Heart right ventricle (tissue), 16 donors: ENCODE measurements around the gene PRC1. TPM values are rescaled to one million over a fixed set of nuclear protein-coding genes. Genes with fewer than 3 reads are reported as not detected.
A peak's percentile ranks its signal among the peaks of the same experiment; 100 is the strongest.

Experiments
- ATAC-seq, 8 donors: fragments of 200-7000 bp; cut with Tn5 transposase; one replicate each; pipeline ENCODE4 v1.9.1; 2020; ENCODE audit warnings: mild to moderate bottlenecking in 8 of 8, moderate library complexity in 8 of 8, moderate number of reproducible peaks in 1 of 8
- DNase-seq, 2 donors: peaks; one replicate each; pipeline ENCODE4 v3.0.0-alpha.2; 2020
- H3K27ac ChIP-seq, 10 donors: fragments of 200-600 bp; sonication (generic) in 2 of 10; one replicate each; pipeline versions ENCODE4 v1.5.0 to v1.8.0; 2020 to 2022; ENCODE audit warnings: mild to moderate bottlenecking in 3 of 10
- H3K27me3 ChIP-seq, 7 donors: fragments of 200-600 bp; one replicate each; pipeline ENCODE4 v1.8.0; 2021 to 2022; ENCODE audit warnings: mild to moderate bottlenecking in 2 of 7
- H3K36me3 ChIP-seq, 9 donors: fragments of 200-600 bp; sonication (generic) in 1 of 9; one replicate each; pipeline versions ENCODE4 v1.5.0 to v1.8.0; 2020 to 2022; ENCODE audit warnings: mild to moderate bottlenecking in 2 of 9
- H3K4me1 ChIP-seq, 9 donors: fragments of 200-600 bp; sonication (generic) in 1 of 9; one replicate each; pipeline versions ENCODE4 v1.5.0 to v1.8.0; 2020 to 2022; ENCODE audit warnings: mild to moderate bottlenecking in 4 of 9
- H3K4me3 ChIP-seq, 10 donors: fragments of 200-600 bp; sonication (generic) in 2 of 10; one replicate each; pipeline versions ENCODE4 v1.5.0 to v1.8.0; 2020 to 2022; ENCODE audit warnings: mild to moderate bottlenecking in 7 of 10, moderate library complexity in 2 of 10
- H3K9me3 ChIP-seq, 11 donors: fragments of 200-600 bp in 10 of 11; sonication (generic) in 2 of 11; one replicate each; pipeline versions ENCODE4 v1.5.0 to v1.8.0; 2013 to 2022; ENCODE audit warnings: mild to moderate bottlenecking in 2 of 11, control low read depth in 1 of 11, moderate library complexity in 1 of 11
- WGBS, 2 donors: extraction: QIAGEN DNeasy Blood & Tissue Kit; methylation state at CpG; one replicate each; pipeline ENCODE4 v1.1.7; 2013; ENCODE audit warnings: inconsistent platforms in 1 of 2; 5-methylcytosine and 5-hydroxymethylcytosine counted together
- intact Hi-C, 10 donors: fragments of 100-400 bp; cut with DNase I; formaldehyde crosslinking; loops; one replicate each; pipeline versions ENCODE4 v1.11.1 to v1.14.2; 2022
- polyA plus RNA-seq, 2 donors: library from polyadenylated mRNA; stranded (reverse); fragments of 200-250 nt; gene quantifications; one replicate each; pipeline ENCODE4 v1.2.3, GENCODE V29; 2013
- total RNA-seq, 10 donors: library from RNA; stranded (reverse); fragmentation: NEBNext Ultra II Directional in 3 of 10; extraction: Animal tissue kit (Norgen Biotek cat#: 25700) in 3 of 10; gene quantifications; one replicate each; pipeline versions ENCODE4 v1.2.1 to v1.2.4, GENCODE V29; 2021 to 2023
- TF ChIP-seq, protein P1 (sequence below), 9 donors: fragments of 200-600 bp; sonication (generic) in 2 of 9; IDR thresholded peaks; one replicate each; pipeline versions ENCODE4 v1.5.0 to v1.8.0; 2021 to 2022; ENCODE audit warnings: antibody characterized with exemption in 9 of 9, mild to moderate bottlenecking in 5 of 9, moderate library complexity in 1 of 9
- donor health status: Arrhythmogenic right ventricular cardiomyopathy.
- donor health status: ischemic (EF 13 %, LVEDD 7.1; RV severe dilation, severe dysfunction).
- donor health status: healthy with polysubstance abuse.
- donor health status: DM: no; HTN: yes; CAD: no.
- donor health status: DM: no; HTN: no; CAD: no.
- donor health status: ischemic (EF 25% LVEDD 6.9; RV normal size, moderate dysfunction).
- donor health status: ischemic (EF 25% LVEDD 5.7; RV mildly dilated, moderate dysfunction).
- donor health status: healthy.
- donor health status: DM: yes; HTN: yes; CAD: no.
- donor health status: Ischemic cardiomyopathy.
- donor health status: ischemic (EF 35%, LVEDD 5.7; RV mildly dilated, moderate dysfunction).
- donor health status: nonischemic (EF 11% LVEDD 7.7; RV severe dilation, severe dysfunction).
- donor health status: DM: yes; HTN: yes; CAD: no.
- donor health status: PGD.
- donor health status: ischemic (EF 29% LVEDD 5.4; RV normal size, mild dysfunction).
- donor health status: nonischemic (EF 23%, LVEDD 6.1; RV moderate dilation, normal function).

PRC1 gene
- total and polyA plus RNA-seq, 12 donors = 2.1 to 16.2 (median 4.6) TPM

DNA sequence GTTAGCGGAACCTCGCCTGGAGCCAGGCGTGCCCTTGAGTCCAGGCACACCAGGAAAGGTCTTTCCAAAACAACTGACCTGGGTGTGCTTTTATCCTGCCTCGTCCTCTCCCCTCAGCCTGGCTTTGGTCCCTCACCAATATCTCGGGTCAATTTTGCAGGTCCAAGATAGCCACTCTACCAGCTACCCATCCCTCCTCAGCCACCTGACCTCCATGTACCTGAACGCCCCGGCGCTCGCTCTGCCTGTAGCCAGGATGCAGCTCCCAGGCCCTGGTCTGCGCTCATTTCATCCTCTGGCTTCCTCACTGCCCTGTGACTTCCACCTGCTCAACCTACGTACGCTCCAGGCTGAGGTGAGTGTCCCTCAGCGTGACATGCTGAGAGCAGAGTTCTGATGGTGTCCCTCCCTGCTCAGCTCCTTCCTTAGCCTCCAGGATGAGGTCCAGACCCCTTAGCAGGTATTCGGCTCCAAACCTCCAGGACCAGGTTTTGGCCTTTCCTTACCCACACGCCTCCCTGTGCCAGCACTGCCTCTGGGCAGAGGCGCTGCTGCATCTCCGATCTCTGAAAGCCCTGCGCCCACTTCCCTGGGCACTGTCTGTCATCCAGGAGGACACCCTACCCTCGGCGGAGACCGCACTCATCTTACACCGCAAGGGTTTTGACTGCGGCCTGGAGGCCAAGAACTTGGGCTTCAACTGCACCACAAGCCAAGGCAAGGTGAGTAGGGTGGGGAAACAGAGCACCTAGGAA, 76.1 kb downstream of the PRC1 start:
- Histone ChIP-seq H3K27ac (peak overlapping the region; percentile 40 to 90 (median 80)), H3K4me3 (no peak overlapping the region), H3K9me3 (no peaks in the 10 kb centered on the region), H3K36me3 (peaks cover 0 to 93% (median 60%) of the 10 kb centered on the region in 9 donors), H3K4me1 (peaks cover 3 to 42% (median 26%) of the 10 kb centered on the region in 9 donors), H3K27me3 (no peaks in the 10 kb centered on the region)
- ATAC-seq (no peak), DNase-seq (no peak)
- TF ChIP-seq, protein P1, sequence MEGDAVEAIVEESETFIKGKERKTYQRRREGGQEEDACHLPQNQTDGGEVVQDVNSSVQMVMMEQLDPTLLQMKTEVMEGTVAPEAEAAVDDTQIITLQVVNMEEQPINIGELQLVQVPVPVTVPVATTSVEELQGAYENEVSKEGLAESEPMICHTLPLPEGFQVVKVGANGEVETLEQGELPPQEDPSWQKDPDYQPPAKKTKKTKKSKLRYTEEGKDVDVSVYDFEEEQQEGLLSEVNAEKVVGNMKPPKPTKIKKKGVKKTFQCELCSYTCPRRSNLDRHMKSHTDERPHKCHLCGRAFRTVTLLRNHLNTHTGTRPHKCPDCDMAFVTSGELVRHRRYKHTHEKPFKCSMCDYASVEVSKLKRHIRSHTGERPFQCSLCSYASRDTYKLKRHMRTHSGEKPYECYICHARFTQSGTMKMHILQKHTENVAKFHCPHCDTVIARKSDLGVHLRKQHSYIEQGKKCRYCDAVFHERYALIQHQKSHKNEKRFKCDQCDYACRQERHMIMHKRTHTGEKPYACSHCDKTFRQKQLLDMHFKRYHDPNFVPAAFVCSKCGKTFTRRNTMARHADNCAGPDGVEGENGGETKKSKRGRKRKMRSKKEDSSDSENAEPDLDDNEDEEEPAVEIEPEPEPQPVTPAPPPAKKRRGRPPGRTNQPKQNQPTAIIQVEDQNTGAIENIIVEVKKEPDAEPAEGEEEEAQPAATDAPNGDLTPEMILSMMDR (IDR thresholded peaks at IDR 0.05) = no peak
- intact Hi-C loops = no loop called here
- WGBS, 2 donors = 90 to 92% methylated on average over 23 of the region's 23 CpGs

DNA sequence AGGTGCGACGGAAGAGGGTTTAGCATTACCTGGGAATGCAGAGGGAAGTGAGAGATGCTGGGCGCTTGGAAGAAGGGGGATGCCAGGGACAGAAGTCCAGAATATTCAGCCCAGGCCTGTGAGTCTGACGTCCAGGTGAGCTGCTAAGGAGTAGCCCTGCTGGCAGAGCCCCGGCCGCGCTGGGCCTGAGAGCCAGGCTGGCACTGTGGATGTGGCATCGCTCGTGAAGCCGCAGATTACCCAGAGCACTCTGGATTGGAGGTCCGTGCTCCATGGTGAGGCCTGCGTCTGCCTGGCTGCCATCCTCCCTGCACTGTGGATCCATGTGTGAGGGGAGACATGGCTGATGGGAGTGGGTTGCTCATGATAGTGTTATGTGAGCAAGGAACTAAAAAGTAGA, 76.8 kb downstream of the PRC1 start:
- H3K4me3 ChIP-seq = no peak overlapping the region

DNA sequence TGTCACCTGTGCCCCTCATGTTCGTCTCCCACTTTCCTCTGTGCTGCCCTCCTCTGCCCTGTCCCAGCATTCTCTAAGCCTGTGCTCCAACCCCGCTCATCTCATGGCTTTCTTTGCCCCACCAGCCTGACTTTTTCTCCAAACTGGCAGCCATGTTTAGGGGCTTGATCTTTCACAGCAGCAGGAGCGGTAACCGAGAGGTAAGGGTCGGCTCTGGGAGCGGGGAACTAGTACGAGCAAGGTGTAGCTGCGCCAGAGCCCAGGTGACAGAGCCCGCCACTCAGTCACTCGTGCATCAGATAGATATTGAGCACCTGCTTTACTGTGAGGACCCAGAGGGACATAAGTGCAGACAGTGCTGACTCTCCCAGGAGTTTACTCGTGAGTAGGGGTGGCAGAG, 77.9 kb downstream of the PRC1 start:
- DNase-seq = no peak
- H3K36me3 ChIP-seq = peaks cover 0 to 100% (median 78%) of the 10 kb centered on the region in 9 donors
- intact Hi-C loops = no loop called here
- peak in 2 of 8 donors; percentile 6 to 11 for ATAC-seq
- 88 to 91% methylated on average over 11 of the region's 11 CpGs for WGBS, 2 donors
- H3K9me3 ChIP-seq = no peaks in the 10 kb centered on the region
- TF ChIP-seq, protein P1 (IDR thresholded peaks at IDR 0.05) = no peak
- no peaks in the 10 kb centered on the region for H3K27me3 ChIP-seq
- H3K27ac ChIP-seq = peak overlapping the region in 9 of 10 donors; percentile 64 to 90 (median 80)
- H3K4me3 ChIP-seq = peak overlapping the region in 3 of 10 donors; percentile 8 to 38 (median 11)
- peaks cover 3 to 42% (median 26%) of the 10 kb centered on the region in 9 donors for H3K4me1 ChIP-seq

More for the DNA sequence above, 76.8 kb downstream of the PRC1 start:
- Histone ChIP-seq H3K27me3 (no peaks in the 10 kb centered on the region), H3K9me3 (no peaks in the 10 kb centered on the region), H3K27ac (peak overlapping the region in 9 of 10 donors; percentile 3 to 90 (median 79)), H3K36me3 (peaks cover 0 to 98% (median 67%) of the 10 kb centered on the region in 9 donors), H3K4me1 (peaks cover 3 to 42% (median 26%) of the 10 kb centered on the region in 9 donors)
- WGBS, 2 donors = 95 to 98% methylated on average over 12 of the region's 12 CpGs
- TF ChIP-seq, protein P1 (IDR thresholded peaks at IDR 0.05) = no peak
- no peak for DNase-seq
- no peak for ATAC-seq
- intact Hi-C loops = no loop called here

Other genes starting within 250 kb of the PRC1 start
- 10 to 100 TPM; 35.1 to 82.5 (median 40.9) TPM for gene FURIN, start 125.9 kb downstream of the PRC1 start, total RNA-seq
- 10 to 100 TPM; 29.5 to 77.1 TPM for gene FURIN, start 125.9 kb downstream of the PRC1 start, polyA plus RNA-seq
- gene FES, start 110.0 kb downstream of the PRC1 start, total RNA-seq = 10 to 100 TPM in 8 of 10 donors, 1 to 10 TPM in 2; 8.6 to 27.7 (median 11.5) TPM
- gene FES, start 110.0 kb downstream of the PRC1 start, polyA plus RNA-seq = 10 to 100 TPM; 17.7 to 23.3 TPM
- gene MAN2A2, start 91.2 kb downstream of the PRC1 start, total RNA-seq = 100 to 1,000 TPM in 4 of 10 donors, 10 to 100 TPM in 6; 78.3 to 157 (median 98.1) TPM
- gene MAN2A2, start 91.2 kb downstream of the PRC1 start, polyA plus RNA-seq = 10 to 100 TPM; 24.8 to 84.5 TPM
- 10 to 100 TPM; 10.7 to 18.2 (median 14.6) TPM for gene HDDC3, start 62.0 kb downstream of the PRC1 start, total RNA-seq
- gene HDDC3, start 62.0 kb downstream of the PRC1 start, polyA plus RNA-seq = 10 to 100 TPM; 15.3 to 18.0 TPM
- 10 to 100 TPM; 19.2 to 28.0 (median 24.7) TPM for gene UNC45A, start 59.2 kb downstream of the PRC1 start, total RNA-seq
- 10 to 100 TPM; 26.0 to 26.4 TPM for gene UNC45A, start 59.2 kb downstream of the PRC1 start, polyA plus RNA-seq
- 10 to 100 TPM in 1 of 10 donors, 1 to 10 TPM in 9; 5.5 to 11.8 (median 7.6) TPM for gene RCCD1, start 39.7 kb downstream of the PRC1 start, total RNA-seq
- gene RCCD1, start 39.7 kb downstream of the PRC1 start, polyA plus RNA-seq = 1 to 10 TPM; 6.0 to 8.3 TPM
- gene VPS33B, start 28.1 kb upstream of the PRC1 start, total RNA-seq = 10 to 100 TPM in 1 of 10 donors, 1 to 10 TPM in 9; 3.7 to 10.4 (median 5.5) TPM
- 1 to 10 TPM; 7.2 to 8.8 TPM for gene VPS33B, start 28.1 kb upstream of the PRC1 start, polyA plus RNA-seq
- 10 to 100 TPM in 1 of 10 donors, 1 to 10 TPM in 8, under 1 TPM in 1; 0.60 to 15.7 (median 2.1) TPM for gene SV2B, start 105.7 kb upstream of the PRC1 start, total RNA-seq
- under 1 TPM; 0.29 to 0.35 TPM for gene SV2B, start 105.7 kb upstream of the PRC1 start, polyA plus RNA-seq